Osteoblast (primary cell): ENCODE measurements around the gene DDX28. TPM values are rescaled to one million over a fixed set of nuclear protein-coding genes. Genes with fewer than 3 reads are reported as not detected.

Source experiments
- DNase-seq: peaks from one replicate; pipeline ENCODE4 v3.0.0; 2011; ENCODE audit warnings: low spot score, mixed read lengths; ENCODE audit not compliant: insufficient read length; ENCODE audit errors: missing footprints
- H2AFZ ChIP-seq: 2 replicates; pipeline ENCODE4 v1.6.0; 2011; ENCODE audit warnings: mild to moderate bottlenecking, low read length
- H3K27ac ChIP-seq: 2 replicates; pipeline ENCODE4 v1.5.1; 2011; ENCODE audit warnings: mild to moderate bottlenecking, low read depth, low read length, moderate library complexity
- H3K27me3 ChIP-seq: 2 replicates; pipeline ENCODE4 v1.6.0; 2012; ENCODE audit warnings: mild to moderate bottlenecking, control low read depth, inconsistent platforms, low read length, moderate library complexity; ENCODE audit not compliant: insufficient read depth
- H3K36me3 ChIP-seq: 2 replicates; pipeline ENCODE4 v1.5.1; 2011; ENCODE audit warnings: mild to moderate bottlenecking, low read length, control low read depth, moderate library complexity; ENCODE audit not compliant: insufficient read depth
- H3K4me1 ChIP-seq: 2 replicates; pipeline ENCODE4 v1.5.1; 2011; ENCODE audit warnings: mild to moderate bottlenecking, low read length, control low read depth, moderate library complexity; ENCODE audit not compliant: insufficient read depth
- H3K4me2 ChIP-seq: 2 replicates; pipeline ENCODE4 v1.6.0; 2011; ENCODE audit warnings: mild to moderate bottlenecking, low read length; ENCODE audit not compliant: insufficient read depth
- H3K4me3 ChIP-seq: fragments of 200-600 bp; sonication (generic); 3 replicates; pipeline ENCODE4 v1.5.1; 2012; ENCODE audit warnings: mild to moderate bottlenecking, low read length, inconsistent platforms; ENCODE audit not compliant: insufficient read depth
- H3K79me2 ChIP-seq: 2 replicates; pipeline ENCODE4 v1.6.0; 2012; ENCODE audit warnings: mild to moderate bottlenecking, low read length, control low read depth, inconsistent platforms; ENCODE audit not compliant: insufficient read depth
- H3K9me3 ChIP-seq: 2 replicates; pipeline ENCODE4 v1.5.1; 2011; ENCODE audit warnings: low read depth, low read length, control low read depth
- H4K20me1 ChIP-seq: 2 replicates; pipeline ENCODE4 v1.6.0; 2012; ENCODE audit warnings: mild to moderate bottlenecking, low read length, control low read depth; ENCODE audit not compliant: insufficient read depth
- CTCF ChIP-seq: IDR thresholded peaks from 2 replicates; pipeline ENCODE4 v1.5.1; 2011; ENCODE audit warnings: mild to moderate bottlenecking, low read depth, low read length, moderate library complexity; ENCODE audit errors: extremely low read depth
- total RNA-seq: library from RNA; depleted of rRNA; stranded (reverse); fragments of >200 nt; gene quantifications from 2 replicates; pipeline ENCODE4 v1.2.3, GENCODE V29; 2012

The DDX28 gene
- total RNA-seq, 1 donor = 10.5 TPM

- H3K27ac ChIP-seq = no peak overlapping the region
- no peak overlapping the region for H3K4me3 ChIP-seq
These were observed 47.9 kb upstream of the DDX28 start for GRCh38 chr16:68070806-68071517.

GRCh38 chr16:68070249-68070730 lies 47.3 kb upstream of the DDX28 start:
- H3K27ac ChIP-seq = no peak overlapping the region
- peaks cover 3% of the 10 kb centered on the region for H4K20me1 ChIP-seq
- H3K4me3 ChIP-seq = no peak overlapping the region
- H3K27me3 ChIP-seq = no peaks in the 10 kb centered on the region
- H2AFZ ChIP-seq = no peak overlapping the region
- H3K4me2 ChIP-seq = no peak overlapping the region
- H3K4me1 ChIP-seq = peaks cover 26% of the 10 kb centered on the region
- TF ChIP-seq CTCF = no peak
- peaks cover 40% of the 10 kb centered on the region for H3K36me3 ChIP-seq
- no peaks in the 10 kb centered on the region for H3K79me2 ChIP-seq
- no peak for DNase-seq
- H3K9me3 ChIP-seq = no peaks in the 10 kb centered on the region

More at GRCh38 chr16:68070806-68071517, 47.9 kb upstream of the DDX28 start:
- Histone ChIP-seq H3K4me2 (no peak overlapping the region), H3K79me2 (no peaks in the 10 kb centered on the region), H3K27me3 (no peaks in the 10 kb centered on the region), H3K9me3 (no peaks in the 10 kb centered on the region), H4K20me1 (peaks cover 3% of the 10 kb centered on the region), H3K36me3 (peaks cover 43% of the 10 kb centered on the region), H2AFZ (no peak overlapping the region), H3K4me1 (peaks cover 19% of the 10 kb centered on the region)
- no peak for DNase-seq
- no peak for TF ChIP-seq CTCF

GRCh38 chr16:68069511-68070248 lies 46.6 kb upstream of the DDX28 start:
- Histone ChIP-seq H3K27ac (no peak overlapping the region), H2AFZ (no peak overlapping the region), H3K79me2 (no peaks in the 10 kb centered on the region), H3K36me3 (peaks cover 38% of the 10 kb centered on the region), H4K20me1 (peaks cover 3% of the 10 kb centered on the region), H3K9me3 (no peaks in the 10 kb centered on the region), H3K4me2 (no peak overlapping the region), H3K4me3 (no peak overlapping the region), H3K27me3 (no peaks in the 10 kb centered on the region), H3K4me1 (peaks cover 32% of the 10 kb centered on the region)
- TF ChIP-seq CTCF = no peak
- no peak for DNase-seq

GRCh38 chr16:68068926-68069325 lies 45.9 kb upstream of the DDX28 start:
- Histone ChIP-seq H3K4me3 (no peak overlapping the region), H3K4me2 (no peak overlapping the region)

More at GRCh38 chr16:68068926-68069325, 45.9 kb upstream of the DDX28 start:
- H3K4me1 ChIP-seq = peaks cover 40% of the 10 kb centered on the region
- H3K9me3 ChIP-seq = no peaks in the 10 kb centered on the region
- H4K20me1 ChIP-seq = peaks cover 3% of the 10 kb centered on the region
- no peaks in the 10 kb centered on the region for H3K79me2 ChIP-seq
- DNase-seq = no peak
- H2AFZ ChIP-seq = no peak overlapping the region
- H3K27me3 ChIP-seq = no peaks in the 10 kb centered on the region
- H3K36me3 ChIP-seq = peaks cover 35% of the 10 kb centered on the region
- TF ChIP-seq CTCF = no peak
- no peak overlapping the region for H3K27ac ChIP-seq
